ENCODE results near the gene CDH26.
"Not testable (repeated sequence)": the region's sequence is repeated elsewhere in the genome, so short reads cannot be mapped to it uniquely, and the experiment has no call there.

The CDH26 gene

GRCh38 chr20:59942245-59942644 is 16.0 kb upstream of the CDH26 start:
- DNase-seq, result no peak

- no peak for DNase-seq
Observed at GRCh38 chr20:59944726-59945125, 13.5 kb upstream of the CDH26 start.

GRCh38 chr20:59945175-59945574 is 13.0 kb upstream of the CDH26 start:
- DNase-seq, result no peak

- no peak for DNase-seq
Observed at GRCh38 chr20:59945731-59946130, 12.5 kb upstream of the CDH26 start.

- no peak for DNase-seq
Observed at GRCh38 chr20:59947376-59947775, 10.8 kb upstream of the CDH26 start.

GRCh38 chr20:59948212-59948611 is 10.0 kb upstream of the CDH26 start:
- no peak for DNase-seq

- DNase-seq, result no peak
Observed at GRCh38 chr20:59948828-59949720, 9.1 kb upstream of the CDH26 start.

GRCh38 chr20:59949911-59950310 is 8.3 kb upstream of the CDH26 start:
- DNase-seq, result no peak

- no peak for DNase-seq
Observed at GRCh38 chr20:59954718-59955117, 3.5 kb upstream of the CDH26 start.

GRCh38 chr20:59955131-59955796 is 3.0 kb upstream of the CDH26 start:
- DNase-seq, result no peak

- not testable (repeated sequence) for DNase-seq
Observed at GRCh38 chr20:59957568-59957967, 655 bp upstream of the CDH26 start.

GRCh38 chr20:59958626-59959025 is 403 bp downstream of the CDH26 start:
- no peak for DNase-seq

GRCh38 chr20:59961423-59961822 is 3.2 kb downstream of the CDH26 start:
- no peak for DNase-seq

GRCh38 chr20:59962155-59962554 is 3.9 kb downstream of the CDH26 start:
- DNase-seq, result no peak

GRCh38 chr20:59966428-59966827 is 8.2 kb downstream of the CDH26 start:
- DNase-seq, result no peak

GRCh38 chr20:59971428-59971827 is 13.2 kb downstream of the CDH26 start:
- no peak for DNase-seq

GRCh38 chr20:59972037-59972801 is 14.0 kb downstream of the CDH26 start:
- DNase-seq, result no peak

- DNase-seq, result no peak
Observed at GRCh38 chr20:59976156-59976782, 18.0 kb downstream of the CDH26 start.

GRCh38 chr20:59977086-59977485 is 18.9 kb downstream of the CDH26 start:
- no peak for DNase-seq

- DNase-seq, result no peak
Observed at GRCh38 chr20:59983076-59983475, 24.9 kb downstream of the CDH26 start.

GRCh38 chr20:59984541-59984940 is 26.3 kb downstream of the CDH26 start:
- no peak for DNase-seq

- no peak for DNase-seq
Observed at GRCh38 chr20:59985164-59985563, 26.9 kb downstream of the CDH26 start.

GRCh38 chr20:59985864-59986263 is 27.6 kb downstream of the CDH26 start:
- DNase-seq, result no peak

Measured in NCI-H187 treated with DMSO at 0.1 percent for 48 hours (cell line).